IMR-90 (cell line): ENCODE data around the gene SMIM7. TPM values are rescaled to one million over a fixed set of nuclear protein-coding genes. Genes with fewer than 3 reads are reported as not detected.

ENCODE experiments used
- ATAC-seq: fragments of 200-7000 bp; cut with Tn5 transposase; 2 replicates; pipeline ENCODE4 v1.9.1; 2020; ENCODE audit warnings: low read depth, mild to moderate bottlenecking, moderate library complexity
- BruUV-seq: library from RNA; stranded (reverse); fragments of 400-500 nt; replicated peaks from 2 replicates; lab custom pipeline; 2021; lab: Mats Ljungman, UMichigan
- CTCF ChIA-PET: fragments of 300-600 bp; formaldehyde crosslinking; extraction: SDS; loops from one replicate; lab custom pipeline; 2021; ENCODE audit warnings: antibody characterized with exemption; lab: Yijun Ruan, JAX
- POLR2A ChIA-PET: fragments of 300-600 bp; sonication (Branson Sonifier 250); formaldehyde crosslinking; loops from one replicate; lab custom pipeline; 2022; ENCODE audit warnings: antibody characterized with exemption; ENCODE audit not compliant: unreplicated experiment; lab: Charles Lee
- DNase-seq: peaks from one replicate; pipeline ENCODE4 v3.0.0; 2013
- H2AFZ ChIP-seq: replicated peaks from 2 replicates; pipeline ENCODE3; 2013; ENCODE audit warnings: low read length, mild to moderate bottlenecking; ENCODE audit not compliant: poor library complexity
- H2AK5ac ChIP-seq: 2 replicates; pipeline ENCODE4 v1.6.1; 2013; ENCODE audit warnings: low read depth, low read length, inconsistent platforms
- H2AK9ac ChIP-seq: replicated peaks from 2 replicates; pipeline ENCODE3; 2013; ENCODE audit warnings: mild to moderate bottlenecking, low read depth, low read length, moderate library complexity; ENCODE audit not compliant: poor library complexity
- H2BK120ac ChIP-seq: 2 replicates; pipeline ENCODE4 v1.6.1; 2013; ENCODE audit warnings: low read depth, low read length, inconsistent platforms
- H2BK15ac ChIP-seq: 3 replicates; pipeline ENCODE4 v1.6.1; 2013; ENCODE audit warnings: low read depth, low read length, inconsistent platforms
- H2BK20ac ChIP-seq: 2 replicates; pipeline ENCODE4 v1.6.1; 2013; ENCODE audit warnings: low read depth, mild to moderate bottlenecking, inconsistent platforms, low read length, moderate library complexity
- H2BK5ac ChIP-seq: 2 replicates; pipeline ENCODE4 v1.6.1; 2013; ENCODE audit warnings: mild to moderate bottlenecking, low read depth, low read length, inconsistent platforms; ENCODE audit not compliant: poor library complexity, severe bottlenecking
- H3K14ac ChIP-seq: replicated peaks from 2 replicates; pipeline ENCODE4 v1.6.1; 2013; ENCODE audit warnings: low read depth, low read length, inconsistent platforms
- H3K18ac ChIP-seq: 2 replicates; pipeline ENCODE4 v1.6.1; 2013; ENCODE audit warnings: low read depth, low read length, control low read depth
- H3K23ac ChIP-seq: 2 replicates; pipeline ENCODE4 v1.6.1; 2013; ENCODE audit warnings: low read depth, low read length, inconsistent platforms
- H3K27ac ChIP-seq: 2 replicates; pipeline ENCODE4 v1.5.1; 2013; ENCODE audit warnings: mild to moderate bottlenecking, control low read depth, low read length; ENCODE audit not compliant: insufficient read depth
- H3K27me3 ChIP-seq: 2 replicates; pipeline ENCODE4 v1.6.1; 2013; ENCODE audit warnings: low read length; ENCODE audit not compliant: control insufficient read depth, insufficient read depth
- H3K36me3 ChIP-seq: 2 replicates; pipeline ENCODE4 v1.6.1; 2013; ENCODE audit warnings: low read length, mixed read lengths; ENCODE audit not compliant: control insufficient read depth, insufficient read depth
- H3K4ac ChIP-seq: 2 replicates; pipeline ENCODE4 v1.6.1; 2013; ENCODE audit warnings: low read depth, low read length, inconsistent platforms
- H3K4me1 ChIP-seq: 2 replicates; pipeline ENCODE4 v1.6.1; 2013; ENCODE audit warnings: low read length, mixed read lengths; ENCODE audit not compliant: control insufficient read depth, insufficient read depth
- H3K4me2 ChIP-seq: 2 replicates; pipeline ENCODE4 v1.6.1; 2013; ENCODE audit warnings: low read depth, mild to moderate bottlenecking, control low read depth, low read length, moderate library complexity
- H3K4me3 ChIP-seq: 2 replicates; pipeline ENCODE4 v1.5.1; 2013; ENCODE audit warnings: low read depth, mild to moderate bottlenecking, control low read depth, low read length, moderate library complexity; ENCODE audit not compliant: insufficient read depth
- H3K56ac ChIP-seq: 2 replicates; pipeline ENCODE4 v1.6.1; 2013; ENCODE audit warnings: low read length, inconsistent platforms; ENCODE audit not compliant: insufficient read depth; ENCODE audit errors: extremely low read depth
- H3K79me1 ChIP-seq, 2 experiments: 2 replicates each; pipeline ENCODE4 v1.6.1; 2013; ENCODE audit warnings: low read length in 2 of 2, inconsistent platforms in 1 of 2, low read depth in 1 of 2
- H3K9ac ChIP-seq: 2 replicates; pipeline ENCODE4 v1.6.1; 2013; ENCODE audit warnings: low read depth, low read length, control low read depth
- H3K9me1 ChIP-seq: 2 replicates; pipeline ENCODE4 v1.6.1; 2013; ENCODE audit warnings: low read length, inconsistent platforms; ENCODE audit not compliant: insufficient read depth
- H3K9me3 ChIP-seq: 2 replicates; pipeline ENCODE4 v1.6.1; 2013; ENCODE audit warnings: low read length; ENCODE audit not compliant: control insufficient read depth, insufficient read depth
- H4K20me1 ChIP-seq: 2 replicates; pipeline ENCODE4 v1.6.1; 2013; ENCODE audit warnings: low read length, inconsistent platforms; ENCODE audit not compliant: insufficient read depth
- H4K5ac ChIP-seq: 2 replicates; pipeline ENCODE4 v1.6.1; 2013; ENCODE audit warnings: mild to moderate bottlenecking, low read depth, low read length, control low read depth
- H4K8ac ChIP-seq, 2 experiments: 2 replicates each; pipeline ENCODE4 v1.6.1; 2013; ENCODE audit warnings: low read depth in 2 of 2, low read length in 2 of 2, control low read depth in 1 of 2, inconsistent platforms in 1 of 2
- H4K91ac ChIP-seq: 2 replicates; pipeline ENCODE4 v1.6.1; 2013; ENCODE audit warnings: low read depth, low read length, inconsistent platforms; ENCODE audit not compliant: insufficient read depth
- BHLHE40 ChIP-seq: fragments of 150-350 bp; IDR thresholded peaks from 2 replicates; pipeline ENCODE4 v1.6.1; 2016; ENCODE audit warnings: mild to moderate bottlenecking, low read depth, low read length
- CEBPB ChIP-seq: IDR thresholded peaks from 2 replicates; pipeline ENCODE4 v1.6.1; 2012; ENCODE audit warnings: low read depth, low read length, improper control_type of control experiment
- CHD1 ChIP-seq: IDR thresholded peaks from 2 replicates; pipeline ENCODE4 v1.6.1; 2012; ENCODE audit warnings: low read depth, low read length, improper control_type of control experiment
- CTCF ChIP-seq: conservative IDR thresholded peaks from 2 replicates; pipeline ENCODE4 v1.5.1; 2012; ENCODE audit warnings: mild to moderate bottlenecking, low read depth, low read length, improper control_type of control experiment
- FOS ChIP-seq: fragments of 150-350 bp; IDR thresholded peaks from 2 replicates; pipeline ENCODE4 v1.6.1; 2016; ENCODE audit warnings: low read depth, low read length
- MAFK ChIP-seq: IDR thresholded peaks from 2 replicates; pipeline ENCODE4 v1.6.1; 2012; ENCODE audit warnings: low read depth, low read length, improper control_type of control experiment
- MAZ ChIP-seq: IDR thresholded peaks from 2 replicates; pipeline ENCODE4 v1.6.1; 2012; ENCODE audit warnings: low read depth, mild to moderate bottlenecking, low read length, improper control_type of control experiment, moderate library complexity, borderline replicate concordance
- MXI1 ChIP-seq: IDR thresholded peaks from 2 replicates; pipeline ENCODE4 v1.6.1; 2012; ENCODE audit warnings: low read depth, mild to moderate bottlenecking, low read length, moderate library complexity, borderline replicate concordance
- NFE2L2 ChIP-seq: fragments of 150-350 bp; IDR thresholded peaks from 2 replicates; pipeline ENCODE4 v1.6.1; 2016; ENCODE audit warnings: low read depth, mild to moderate bottlenecking, low read length
- POLR2A ChIP-seq: IDR thresholded peaks from 2 replicates; pipeline ENCODE4 v1.6.1; 2012; ENCODE audit warnings: mild to moderate bottlenecking, low read depth, low read length
- RAD21 ChIP-seq: IDR thresholded peaks from 2 replicates; pipeline ENCODE4 v1.6.1; 2012; ENCODE audit warnings: low read length, improper control_type of control experiment
- RCOR1 ChIP-seq: IDR thresholded peaks from 2 replicates; pipeline ENCODE4 v1.6.1; 2012; ENCODE audit warnings: mild to moderate bottlenecking, low read length, improper control_type of control experiment; ENCODE audit not compliant: insufficient replicate concordance
- RFX5 ChIP-seq: IDR thresholded peaks from 2 replicates; pipeline ENCODE4 v1.8.0; 2012; ENCODE audit warnings: low read depth, mild to moderate bottlenecking, low read length, moderate library complexity
- SMC3 ChIP-seq: fragments of 150-350 bp; IDR thresholded peaks from 2 replicates; pipeline ENCODE4 v1.6.1; 2016; ENCODE audit warnings: low read depth, mild to moderate bottlenecking, antibody characterized with exemption, low read length, moderate library complexity
- USF2 ChIP-seq: fragments of 150-350 bp; IDR thresholded peaks from 2 replicates; pipeline ENCODE4 v1.6.1; 2017; ENCODE audit warnings: mild to moderate bottlenecking, antibody characterized with exemption, low read length, low read depth
- WGBS, 2 experiments: methylation state at CpG; one replicate each; pipeline versions ENCODE4 v1.1.5 to v1.1.7; 2013; ENCODE audit warnings: missing lambda C conversion rate in 2 of 2; ENCODE audit not compliant: insufficient read length in 1 of 2; ENCODE audit errors: extremely low coverage in 2 of 2; 5-methylcytosine and 5-hydroxymethylcytosine counted together
- dilution Hi-C: fragments of 300-500 bp; cut with HindIII; formaldehyde crosslinking; loops from one replicate; pipeline ENCODE4 v1.14.3; 2018; ENCODE audit warnings: low sequenced_read_pairs; ENCODE audit not compliant: unreplicated experiment
- in situ Hi-C: fragments of 300-500 bp; cut with MboI; formaldehyde crosslinking; loops from 3 replicates; pipeline ENCODE4 v1.14.3; 2019; ENCODE audit warnings: low sequenced_read_pairs, inconsistent platforms, mixed read lengths
- intact Hi-C: fragments of 100-400 bp; cut with micrococcal nuclease; formaldehyde crosslinking; loops from 2 replicates; pipeline ENCODE4 v1.10.0; 2022
- polyA plus RNA-seq, 3 experiments: library from polyadenylated mRNA; depleted of rRNA; stranded (reverse); fragments of >200 nt; gene quantifications; 2 replicates each; pipeline ENCODE4 v1.2.3, GENCODE V29; 2012; ENCODE audit warnings: low replicate concordance in 1 of 3
- total RNA-seq: library from RNA; depleted of rRNA; stranded (reverse); fragments of >200 nt; gene quantifications from 2 replicates; pipeline ENCODE4 v1.2.3, GENCODE V29; 2012
- TF ChIP-seq, protein P1 (sequence below): fragments of 150-350 bp; IDR thresholded peaks from 2 replicates; pipeline ENCODE4 v1.6.1; 2016; ENCODE audit warnings: low read depth, mild to moderate bottlenecking, low read length, moderate library complexity, borderline replicate concordance

SMIM7 gene
- total and polyA plus RNA-seq, 2 of the 4 experiments (the other 2 are of a cell fraction) = 55.7 to 64.8 TPM

GRCh38 chr19:16609511-16610200 is 50.3 kb downstream of the SMIM7 start:
- H3K9me1 ChIP-seq = peaks cover 50% of the 10 kb centered on the region
- no peak overlapping the region for H4K8ac ChIP-seq
- H2AFZ ChIP-seq = no peak overlapping the region
- H3K27me3 ChIP-seq = no peaks in the 10 kb centered on the region
- H3K36me3 ChIP-seq = no peaks in the 10 kb centered on the region
- in situ Hi-C loops (no loop called here), dilution Hi-C loops (no loop called here), intact Hi-C loops (no loop called here)
- H4K5ac ChIP-seq = no peak overlapping the region
- H3K4me3 ChIP-seq = no peak overlapping the region
- peaks cover 13% of the 10 kb centered on the region for H3K4me1 ChIP-seq
- no peak overlapping the region for H2BK20ac ChIP-seq
- BruUV-seq = no TSS peak
- H3K9me3 ChIP-seq = no peaks in the 10 kb centered on the region
- CTCF ChIA-PET = interaction anchor here (0.6 kb wide), 1 partner anchor 493 kb away, joined by 9 read pairs; no protein-coding TSS in a partner anchor
- POLR2A ChIA-PET = no interaction called here
- H3K79me1 ChIP-seq = peaks cover 52 to 93% of the 10 kb centered on the region in 2 experiments
- H4K91ac ChIP-seq = no peak overlapping the region
- no peak overlapping the region for H3K56ac ChIP-seq
- no peak overlapping the region for H3K4ac ChIP-seq
- ATAC-seq (no peak), DNase-seq (no peak)
- H2BK15ac ChIP-seq = no peak overlapping the region
- no peak overlapping the region for H3K4me2 ChIP-seq
- H2AK9ac ChIP-seq = no peak overlapping the region
- peaks cover 89% of the 10 kb centered on the region for H4K20me1 ChIP-seq
- no peak overlapping the region for H2BK5ac ChIP-seq
- no peak overlapping the region for H3K14ac ChIP-seq
- no peak overlapping the region for H3K23ac ChIP-seq
- H2BK120ac ChIP-seq = no peak overlapping the region
- H2AK5ac ChIP-seq = no peak overlapping the region
- H3K9ac ChIP-seq = no peak overlapping the region
- H3K18ac ChIP-seq = no peak overlapping the region
- TF ChIP-seq SMC3 (no peak), MXI1 (no peak), MAFK (no peak), USF2 (no peak), CEBPB (no peak), NFE2L2 (no peak), CTCF (no peak), FOS (no peak), CHD1 (no peak), MAZ (no peak), RCOR1 (no peak), BHLHE40 (no peak), RFX5 (no peak), POLR2A (no peak), RAD21 (no peak)
- TF ChIP-seq, protein P1, sequence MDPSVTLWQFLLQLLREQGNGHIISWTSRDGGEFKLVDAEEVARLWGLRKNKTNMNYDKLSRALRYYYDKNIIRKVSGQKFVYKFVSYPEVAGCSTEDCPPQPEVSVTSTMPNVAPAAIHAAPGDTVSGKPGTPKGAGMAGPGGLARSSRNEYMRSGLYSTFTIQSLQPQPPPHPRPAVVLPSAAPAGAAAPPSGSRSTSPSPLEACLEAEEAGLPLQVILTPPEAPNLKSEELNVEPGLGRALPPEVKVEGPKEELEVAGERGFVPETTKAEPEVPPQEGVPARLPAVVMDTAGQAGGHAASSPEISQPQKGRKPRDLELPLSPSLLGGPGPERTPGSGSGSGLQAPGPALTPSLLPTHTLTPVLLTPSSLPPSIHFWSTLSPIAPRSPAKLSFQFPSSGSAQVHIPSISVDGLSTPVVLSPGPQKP = no peak
- no peak overlapping the region for H3K27ac ChIP-seq
- 100% methylated on average over 1 of the region's 5 CpGs; no CpG with 5 or more reads in 1 of the 2 experiments for WGBS, 2 experiments
